MCF 10A (cell line): Measurements from ENCODE around the gene TBC1D2B. TPM values are rescaled to one million over a fixed set of nuclear protein-coding genes. Genes with fewer than 3 reads are reported as not detected.
"Not testable (repeated sequence)": the region's sequence is repeated elsewhere in the genome, so short reads cannot be mapped to it uniquely, and the experiment has no call there.

Experiments
- BruUV-seq: library from RNA; stranded (reverse); fragments of 400-500 nt; replicated peaks from 2 replicates; lab custom pipeline; 2021; lab: Mats Ljungman, UMichigan
- CTCF ChIA-PET: fragments of 300-600 bp; sonication (Branson Sonifier 250); formaldehyde crosslinking; extraction: SDS; loops from one replicate; lab custom pipeline; 2021; ENCODE audit warnings: antibody characterized with exemption, inconsistent platforms; lab: Yijun Ruan, JAX
- POLR2A ChIA-PET: fragments of 300-600, 350-650 bp; sonication (Branson Sonifier 250); formaldehyde crosslinking; extraction: SDS; loops from one replicate; lab custom pipeline; 2020; ENCODE audit warnings: antibody characterized with exemption, inconsistent platforms; lab: Yijun Ruan, JAX
- DNase-seq: peaks from one replicate; pipeline ENCODE4 v3.0.0-alpha.2; 2018; ENCODE audit not compliant: unreplicated experiment
- H3K27ac Mint-ChIP-seq: one replicate; pipeline ENCODE4 v1.8.0; 2022; ENCODE audit warnings: mild to moderate bottlenecking, low read depth, mixed read lengths; ENCODE audit not compliant: unreplicated experiment
- H3K27me3 Mint-ChIP-seq: one replicate; pipeline ENCODE4 v1.8.0; 2022; ENCODE audit warnings: mixed read lengths; ENCODE audit not compliant: insufficient read depth, unreplicated experiment
- H3K36me3 Mint-ChIP-seq: one replicate; pipeline ENCODE4 v1.8.0; 2022; ENCODE audit warnings: mild to moderate bottlenecking, moderate library complexity, mixed read lengths; ENCODE audit not compliant: insufficient read depth, unreplicated experiment
- H3K4me1 Mint-ChIP-seq: one replicate; pipeline ENCODE4 v1.8.0; 2022; ENCODE audit warnings: mixed read lengths; ENCODE audit not compliant: insufficient read depth, unreplicated experiment
- H3K4me3 Mint-ChIP-seq: one replicate; pipeline ENCODE4 v1.8.0; 2022; ENCODE audit warnings: mild to moderate bottlenecking, moderate library complexity, mixed read lengths; ENCODE audit not compliant: unreplicated experiment
- H3K9me3 Mint-ChIP-seq: one replicate; pipeline ENCODE4 v1.8.0; 2022; ENCODE audit warnings: mixed read lengths; ENCODE audit not compliant: unreplicated experiment
- intact Hi-C: fragments of 100-400 bp; cut with micrococcal nuclease; formaldehyde crosslinking; loops from 2 replicates; pipeline ENCODE4 v1.14.1; 2022
- total RNA-seq: library from RNA; stranded (reverse); gene quantifications from 2 replicates; pipeline ENCODE4 v1.2.3, GENCODE V29; 2022
- TF ChIP-seq, protein P1 (sequence below): fragments of 200-600 bp; IDR thresholded peaks from one replicate; pipeline ENCODE4 v1.8.0; 2022; ENCODE audit warnings: antibody characterized with exemption, mild to moderate bottlenecking; ENCODE audit not compliant: unreplicated experiment

Gene TBC1D2B
- total RNA-seq, 1 experiment from 2014 or later: 21.2 TPM

DNA sequence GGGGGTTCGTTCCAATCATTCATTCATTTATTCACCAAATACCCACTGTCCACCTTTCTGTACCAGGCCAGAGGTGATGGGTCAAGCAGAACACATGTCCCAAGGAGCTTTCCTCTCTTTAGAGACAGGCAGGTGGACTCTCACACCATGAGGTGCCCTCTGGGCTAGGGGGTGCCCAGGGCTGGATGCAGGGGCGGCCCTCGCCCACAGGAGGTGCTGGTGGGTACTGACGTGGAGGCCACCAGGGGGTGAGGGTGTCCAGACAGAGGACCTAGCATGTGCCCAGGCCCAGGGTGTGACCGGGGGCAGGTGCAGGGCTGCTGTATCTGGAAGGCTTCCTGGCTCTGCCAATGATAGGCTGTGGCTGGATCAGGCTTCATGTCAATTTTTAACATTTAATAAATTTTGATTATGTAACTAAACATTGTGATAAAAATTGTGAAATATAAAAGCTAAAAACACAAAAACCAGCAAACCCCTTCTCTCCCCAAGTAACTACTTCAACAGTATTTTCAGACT lies 124.5 kb downstream of the TBC1D2B start:
- H3K36me3 Mint-ChIP-seq, POLR2A ChIA-PET, H3K4me3 Mint-ChIP-seq, H3K27me3 Mint-ChIP-seq, H3K9me3 Mint-ChIP-seq, H3K4me1 Mint-ChIP-seq, BruUV-seq, DNase-seq, H3K27ac Mint-ChIP-seq, intact Hi-C loops: not testable (repeated sequence)
- TF ChIP-seq, protein P1, sequence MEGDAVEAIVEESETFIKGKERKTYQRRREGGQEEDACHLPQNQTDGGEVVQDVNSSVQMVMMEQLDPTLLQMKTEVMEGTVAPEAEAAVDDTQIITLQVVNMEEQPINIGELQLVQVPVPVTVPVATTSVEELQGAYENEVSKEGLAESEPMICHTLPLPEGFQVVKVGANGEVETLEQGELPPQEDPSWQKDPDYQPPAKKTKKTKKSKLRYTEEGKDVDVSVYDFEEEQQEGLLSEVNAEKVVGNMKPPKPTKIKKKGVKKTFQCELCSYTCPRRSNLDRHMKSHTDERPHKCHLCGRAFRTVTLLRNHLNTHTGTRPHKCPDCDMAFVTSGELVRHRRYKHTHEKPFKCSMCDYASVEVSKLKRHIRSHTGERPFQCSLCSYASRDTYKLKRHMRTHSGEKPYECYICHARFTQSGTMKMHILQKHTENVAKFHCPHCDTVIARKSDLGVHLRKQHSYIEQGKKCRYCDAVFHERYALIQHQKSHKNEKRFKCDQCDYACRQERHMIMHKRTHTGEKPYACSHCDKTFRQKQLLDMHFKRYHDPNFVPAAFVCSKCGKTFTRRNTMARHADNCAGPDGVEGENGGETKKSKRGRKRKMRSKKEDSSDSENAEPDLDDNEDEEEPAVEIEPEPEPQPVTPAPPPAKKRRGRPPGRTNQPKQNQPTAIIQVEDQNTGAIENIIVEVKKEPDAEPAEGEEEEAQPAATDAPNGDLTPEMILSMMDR: peak; percentile 24
- CTCF ChIA-PET: interaction anchor here (1.2 kb wide), 1 partner anchor 288 kb away, joined by 4 read pairs; no protein-coding TSS in a partner anchor

DNA sequence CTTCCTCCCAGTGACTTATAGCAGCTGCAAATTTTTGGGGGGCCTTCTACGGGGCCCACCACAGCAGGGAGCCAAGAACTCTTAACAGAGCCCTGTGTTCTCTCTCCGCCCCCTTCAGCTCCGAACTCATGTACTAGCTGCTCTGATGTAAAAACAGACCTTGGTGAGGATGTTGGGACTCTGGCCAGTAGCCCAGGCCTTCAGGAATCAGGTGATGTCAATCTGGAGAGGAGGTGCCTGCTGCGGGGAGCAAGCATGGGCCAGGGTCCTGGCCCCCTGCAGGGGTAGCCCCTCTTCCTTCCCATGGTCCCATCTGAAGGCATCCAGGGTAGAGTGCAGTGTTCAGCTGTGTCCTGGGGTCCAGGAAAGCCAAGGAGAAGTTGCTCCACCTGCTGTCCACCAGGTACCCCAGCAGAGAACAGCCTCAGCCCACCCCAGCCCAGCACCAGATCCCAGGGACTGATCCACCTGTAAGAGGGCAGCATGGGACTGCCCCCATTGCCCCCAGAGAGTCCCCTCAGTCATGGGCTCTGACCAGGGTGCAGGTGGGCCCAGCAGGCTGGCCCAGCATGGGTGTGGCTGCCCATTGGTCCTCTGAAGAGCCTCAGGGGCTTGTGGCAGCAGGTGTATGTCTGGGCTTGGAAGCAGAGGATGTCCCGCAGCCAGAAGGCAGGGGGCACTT lies 126.3 kb downstream of the TBC1D2B start:
- H3K27me3 Mint-ChIP-seq, H3K4me3 Mint-ChIP-seq, H3K27ac Mint-ChIP-seq, CTCF ChIA-PET, intact Hi-C loops, POLR2A ChIA-PET, H3K4me1 Mint-ChIP-seq, DNase-seq, BruUV-seq, H3K36me3 Mint-ChIP-seq, H3K9me3 Mint-ChIP-seq: not testable (repeated sequence)

DNA sequence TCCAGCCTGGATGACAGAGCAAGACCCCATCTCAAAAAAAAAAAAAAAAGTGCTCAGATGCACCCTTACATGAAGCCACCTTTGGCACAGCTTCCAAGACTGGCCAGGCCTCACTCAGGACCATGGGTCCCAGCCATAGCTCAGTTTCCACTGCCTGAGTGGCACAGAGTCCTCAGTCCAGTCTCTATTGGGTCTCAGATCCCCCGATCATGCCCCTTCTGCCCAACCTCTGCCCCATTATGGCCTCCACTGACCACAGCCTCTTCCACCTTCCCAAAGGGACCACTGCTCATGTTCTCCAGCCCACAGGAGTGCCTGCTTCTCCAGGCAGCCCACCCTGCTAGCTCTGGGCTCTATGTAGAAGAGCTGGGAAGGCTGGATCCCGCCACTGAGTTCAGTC lies 127.0 kb downstream of the TBC1D2B start:
- H3K27me3 Mint-ChIP-seq, H3K4me3 Mint-ChIP-seq, H3K4me1 Mint-ChIP-seq, BruUV-seq, H3K9me3 Mint-ChIP-seq, intact Hi-C loops, H3K36me3 Mint-ChIP-seq, POLR2A ChIA-PET, DNase-seq, H3K27ac Mint-ChIP-seq: not testable (repeated sequence)
- CTCF ChIA-PET: interaction anchor here (0.6 kb wide), 1 partner anchor 163 kb away, joined by 3 read pairs; no protein-coding TSS in a partner anchor

DNA sequence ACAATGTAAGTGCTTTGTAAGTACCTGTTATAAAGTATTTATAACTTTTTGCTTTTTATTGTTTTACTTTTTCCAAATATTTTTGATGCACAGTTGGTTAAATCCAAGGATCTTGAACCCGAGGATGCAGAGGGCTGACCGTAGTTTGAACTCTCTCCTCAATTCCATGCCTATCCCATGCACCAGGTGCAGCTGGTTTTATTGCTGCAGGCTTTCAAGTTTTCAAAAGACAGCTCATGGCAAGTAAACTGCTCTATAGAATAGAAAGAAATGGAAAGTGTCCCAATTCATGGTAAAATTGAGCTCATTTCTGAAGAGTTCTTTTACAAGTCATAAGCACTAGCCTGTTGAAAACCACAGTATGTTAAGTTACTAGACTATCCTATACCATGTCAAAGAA lies 131.9 kb downstream of the TBC1D2B start:
- TF ChIP-seq, protein P1: no peak
- Mint-ChIP-seq H3K4me3 (no peak overlapping the region), H3K4me1 (no peaks in the 10 kb centered on the region), H3K36me3 (no peaks in the 10 kb centered on the region), H3K9me3 (no peaks in the 10 kb centered on the region), H3K27ac (no peak overlapping the region), H3K27me3 (peaks cover 11% of the 10 kb centered on the region)
- intact Hi-C loops: no loop called here
- CTCF ChIA-PET: interaction anchor here (0.7 kb wide), 1 partner anchor 78 kb away, joined by 3 read pairs; no protein-coding TSS in a partner anchor
- BruUV-seq: no TSS peak
- no peak for DNase-seq
- POLR2A ChIA-PET: interaction anchor here (0.6 kb wide), 1 partner anchor 419 kb away, joined by 3 read pairs; no protein-coding TSS in a partner anchor

Other genes starting within 250 kb of the TBC1D2B start
- not detected in 2 replicates for gene SH2D7, start 14.8 kb upstream of the TBC1D2B start, total RNA-seq
- 0.30 and 0.34 TPM in 2 replicates for gene CIB2, start 53.7 kb upstream of the TBC1D2B start, total RNA-seq
- 100.0 and 106 TPM in 2 replicates for gene IDH3A, start 71.7 kb upstream of the TBC1D2B start, total RNA-seq
- gene ACSBG1, start 156.9 kb upstream of the TBC1D2B start, total RNA-seq: not detected in 2 replicates
- not detected in 2 replicates for gene DNAJA4, start 186.9 kb upstream of the TBC1D2B start, total RNA-seq
- gene SKIC8, start 221.9 kb upstream of the TBC1D2B start, total RNA-seq: 54.3 and 56.2 TPM in 2 replicates